ENCODE results near the gene EHD4.

Gene EHD4

DNA sequence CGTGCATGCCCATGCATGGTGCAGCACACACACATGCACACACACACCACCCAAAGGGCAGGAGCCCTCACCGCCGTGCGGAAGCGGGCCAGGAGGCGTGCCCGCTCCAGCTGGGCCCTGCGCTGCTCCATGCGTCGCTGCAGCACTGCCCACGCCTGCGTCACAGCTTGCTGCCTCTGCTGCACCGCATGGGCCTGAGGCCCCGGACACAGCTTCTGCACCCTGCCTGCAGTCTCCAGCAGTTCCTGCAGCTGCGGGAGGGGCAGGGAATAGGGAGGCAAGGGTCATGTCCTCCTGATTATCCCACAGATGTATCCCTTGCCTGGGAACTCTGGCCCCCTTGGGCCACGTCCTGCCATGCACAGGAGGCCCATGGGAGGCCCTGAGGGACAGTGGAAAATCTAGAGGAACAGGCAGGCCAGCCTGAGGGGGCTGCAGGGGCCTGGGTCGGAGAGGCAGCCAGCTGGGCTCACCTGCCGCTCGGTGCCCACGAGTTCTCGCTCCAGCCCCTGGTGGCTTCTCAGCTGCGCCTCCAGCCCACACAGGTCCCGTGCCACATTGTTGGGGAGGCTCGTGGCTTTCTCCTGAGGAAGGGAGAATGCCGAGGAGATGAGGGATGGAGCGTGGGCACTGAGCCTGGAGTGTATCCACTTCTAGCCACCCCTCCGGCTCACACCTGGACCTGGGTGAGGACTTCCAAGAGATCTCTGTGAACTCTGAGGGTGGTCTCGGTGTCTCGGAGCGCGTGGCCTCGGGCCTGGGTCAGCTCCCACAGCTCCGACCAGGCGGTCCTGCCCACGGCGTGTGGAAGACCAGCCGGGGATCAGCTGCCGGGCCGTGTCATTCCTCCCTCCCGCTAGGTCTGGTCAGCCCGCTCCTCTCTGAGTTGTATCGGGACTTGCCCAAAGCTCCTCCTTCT lies 102.3 kb downstream of the EHD4 start:
- Histone ChIP-seq H3K9me3 (ENCODE audit: control insufficient read depth, insufficient read depth, low read length) (no peaks in the 10 kb centered on the region), H3K27me3 (ENCODE audit: control insufficient read depth, insufficient read depth, low read length) (no peaks in the 10 kb centered on the region), H3K27ac (ENCODE audit: low read length) (no peak overlapping the region), H3K36me3 (ENCODE audit: control insufficient read depth, insufficient read depth, low read length) (no peaks in the 10 kb centered on the region), H3K4me3 (ENCODE audit: low read length) (no peak overlapping the region), H3K4me1 (ENCODE audit: control insufficient read depth, insufficient read depth, low read length) (no peaks in the 10 kb centered on the region)
- WGBS (ENCODE audit: insufficient coverage, insufficient read length): no CpG with 5 or more reads among the region's 42 CpGs
- no peak for DNase-seq (ENCODE audit: low read depth, low spot score)

GRCh38 chr15:41868321-41868720 lies 104.0 kb downstream of the EHD4 start:
- H3K36me3 ChIP-seq (ENCODE audit: control insufficient read depth, insufficient read depth, low read length): no peaks in the 10 kb centered on the region
- WGBS (ENCODE audit: insufficient coverage, insufficient read length): no CpG with 5 or more reads among the region's 15 CpGs
- DNase-seq (ENCODE audit: low read depth, low spot score): no peak
- no peaks in the 10 kb centered on the region for H3K9me3 ChIP-seq (ENCODE audit: control insufficient read depth, insufficient read depth, low read length)
- no peak overlapping the region for H3K4me3 ChIP-seq (ENCODE audit: low read length)
- H3K4me1 ChIP-seq (ENCODE audit: control insufficient read depth, insufficient read depth, low read length): no peaks in the 10 kb centered on the region
- no peaks in the 10 kb centered on the region for H3K27me3 ChIP-seq (ENCODE audit: control insufficient read depth, insufficient read depth, low read length)
- H3K27ac ChIP-seq (ENCODE audit: low read length): no peak overlapping the region

GRCh38 chr15:41866872-41867579 lies 105.3 kb downstream of the EHD4 start:
- H3K27ac ChIP-seq (ENCODE audit: low read length): no peak overlapping the region
- DNase-seq (ENCODE audit: low read depth, low spot score): no peak
- no peaks in the 10 kb centered on the region for H3K4me1 ChIP-seq (ENCODE audit: control insufficient read depth, insufficient read depth, low read length)
- H3K4me3 ChIP-seq (ENCODE audit: low read length): no peak overlapping the region
- no peaks in the 10 kb centered on the region for H3K9me3 ChIP-seq (ENCODE audit: control insufficient read depth, insufficient read depth, low read length)
- no peaks in the 10 kb centered on the region for H3K36me3 ChIP-seq (ENCODE audit: control insufficient read depth, insufficient read depth, low read length)
- no CpG with 5 or more reads among the region's 25 CpGs for WGBS (ENCODE audit: insufficient coverage, insufficient read length)
- H3K27me3 ChIP-seq (ENCODE audit: control insufficient read depth, insufficient read depth, low read length): no peaks in the 10 kb centered on the region

DNA sequence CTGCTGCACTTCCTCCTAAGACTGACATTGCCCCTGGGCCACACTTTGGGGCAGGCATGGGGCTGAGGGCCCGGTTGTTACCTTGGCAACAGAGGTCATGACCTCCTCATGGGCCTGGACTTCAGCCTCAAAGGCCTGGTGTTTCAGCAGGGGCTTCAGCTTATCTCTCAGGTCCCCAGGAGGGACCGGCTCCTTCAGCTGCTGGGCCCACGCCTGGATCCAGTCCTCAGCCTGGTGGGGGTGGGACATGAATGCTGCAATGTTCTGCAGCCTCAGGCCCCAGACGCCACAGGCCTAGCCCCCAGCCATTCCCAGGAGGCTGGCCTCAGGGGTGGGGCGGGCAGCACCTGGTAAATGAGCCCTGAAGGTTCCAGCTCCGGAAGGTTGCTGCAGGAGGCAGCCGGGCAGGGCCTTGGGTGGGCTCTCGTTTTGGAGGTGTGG lies 106.1 kb downstream of the EHD4 start:
- no CpG with 5 or more reads among the region's 8 CpGs for WGBS (ENCODE audit: insufficient coverage, insufficient read length)
- no peak for DNase-seq (ENCODE audit: low read depth, low spot score)
- Histone ChIP-seq H3K27ac (ENCODE audit: low read length) (no peak overlapping the region), H3K4me3 (ENCODE audit: low read length) (no peak overlapping the region), H3K4me1 (ENCODE audit: control insufficient read depth, insufficient read depth, low read length) (no peaks in the 10 kb centered on the region), H3K27me3 (ENCODE audit: control insufficient read depth, insufficient read depth, low read length) (no peaks in the 10 kb centered on the region), H3K36me3 (ENCODE audit: control insufficient read depth, insufficient read depth, low read length) (no peaks in the 10 kb centered on the region), H3K9me3 (ENCODE audit: control insufficient read depth, insufficient read depth, low read length) (no peaks in the 10 kb centered on the region)

GRCh38 chr15:41865490-41866055 lies 106.8 kb downstream of the EHD4 start:
- Histone ChIP-seq H3K4me1 (ENCODE audit: control insufficient read depth, insufficient read depth, low read length) (no peaks in the 10 kb centered on the region), H3K4me3 (ENCODE audit: low read length) (no peak overlapping the region), H3K27me3 (ENCODE audit: control insufficient read depth, insufficient read depth, low read length) (no peaks in the 10 kb centered on the region), H3K36me3 (ENCODE audit: control insufficient read depth, insufficient read depth, low read length) (no peaks in the 10 kb centered on the region), H3K9me3 (ENCODE audit: control insufficient read depth, insufficient read depth, low read length) (no peaks in the 10 kb centered on the region), H3K27ac (ENCODE audit: low read length) (no peak overlapping the region)
- WGBS (ENCODE audit: insufficient coverage, insufficient read length): no CpG with 5 or more reads among the region's 18 CpGs
- no peak for DNase-seq (ENCODE audit: low read depth, low spot score)

GRCh38 chr15:41862515-41863116 lies 109.7 kb downstream of the EHD4 start:
- no peaks in the 10 kb centered on the region for H3K9me3 ChIP-seq (ENCODE audit: control insufficient read depth, insufficient read depth, low read length)
- H3K27ac ChIP-seq (ENCODE audit: low read length): no peak overlapping the region
- H3K36me3 ChIP-seq (ENCODE audit: control insufficient read depth, insufficient read depth, low read length): no peaks in the 10 kb centered on the region; the same call in 1 of the 2 replicates
- H3K4me1 ChIP-seq (ENCODE audit: control insufficient read depth, insufficient read depth, low read length): no peaks in the 10 kb centered on the region
- no peak for DNase-seq (ENCODE audit: low read depth, low spot score)
- H3K4me3 ChIP-seq (ENCODE audit: low read length): no peak overlapping the region
- no peaks in the 10 kb centered on the region for H3K27me3 ChIP-seq (ENCODE audit: control insufficient read depth, insufficient read depth, low read length)
- no CpG with 5 or more reads among the region's 19 CpGs for WGBS (ENCODE audit: insufficient coverage, insufficient read length)

GRCh38 chr15:41861736-41862356 lies 110.5 kb downstream of the EHD4 start:
- no peak overlapping the region for H3K4me3 ChIP-seq (ENCODE audit: low read length)
- H3K4me1 ChIP-seq (ENCODE audit: control insufficient read depth, insufficient read depth, low read length): no peaks in the 10 kb centered on the region
- H3K9me3 ChIP-seq (ENCODE audit: control insufficient read depth, insufficient read depth, low read length): no peaks in the 10 kb centered on the region
- H3K27ac ChIP-seq (ENCODE audit: low read length): no peak overlapping the region
- no peak for DNase-seq (ENCODE audit: low read depth, low spot score)
- WGBS (ENCODE audit: insufficient coverage, insufficient read length): no CpG with 5 or more reads among the region's 18 CpGs
- no peaks in the 10 kb centered on the region; the same call in 1 of the 2 replicates for H3K36me3 ChIP-seq (ENCODE audit: control insufficient read depth, insufficient read depth, low read length)
- no peaks in the 10 kb centered on the region for H3K27me3 ChIP-seq (ENCODE audit: control insufficient read depth, insufficient read depth, low read length)

- WGBS (ENCODE audit: insufficient coverage, insufficient read length): no CpG with 5 or more reads among the region's 15 CpGs
- no peaks in the 10 kb centered on the region; the same call in 1 of the 2 replicates for H3K36me3 ChIP-seq (ENCODE audit: control insufficient read depth, insufficient read depth, low read length)
- no peak overlapping the region for H3K4me3 ChIP-seq (ENCODE audit: low read length)
- DNase-seq (ENCODE audit: low read depth, low spot score): no peak
- no peaks in the 10 kb centered on the region for H3K9me3 ChIP-seq (ENCODE audit: control insufficient read depth, insufficient read depth, low read length)
- no peak overlapping the region for H3K27ac ChIP-seq (ENCODE audit: low read length)
- H3K4me1 ChIP-seq (ENCODE audit: control insufficient read depth, insufficient read depth, low read length): no peaks in the 10 kb centered on the region
- no peaks in the 10 kb centered on the region for H3K27me3 ChIP-seq (ENCODE audit: control insufficient read depth, insufficient read depth, low read length)
Measured at GRCh38 chr15:41860049-41860828, 112.1 kb downstream of the EHD4 start.

- H3K4me3 ChIP-seq (ENCODE audit: low read length): no peak overlapping the region
- no peak for DNase-seq (ENCODE audit: low read depth, low spot score)
- WGBS (ENCODE audit: insufficient coverage, insufficient read length): no CpG with 5 or more reads among the region's 15 CpGs
- H3K4me1 ChIP-seq (ENCODE audit: control insufficient read depth, insufficient read depth, low read length): no peaks in the 10 kb centered on the region
- no peaks in the 10 kb centered on the region; the same call in 1 of the 2 replicates for H3K36me3 ChIP-seq (ENCODE audit: control insufficient read depth, insufficient read depth, low read length)
- H3K9me3 ChIP-seq (ENCODE audit: control insufficient read depth, insufficient read depth, low read length): no peaks in the 10 kb centered on the region
- H3K27me3 ChIP-seq (ENCODE audit: control insufficient read depth, insufficient read depth, low read length): no peaks in the 10 kb centered on the region
- no peak overlapping the region for H3K27ac ChIP-seq (ENCODE audit: low read length)
Measured at GRCh38 chr15:41858756-41859155, 113.6 kb downstream of the EHD4 start.
